IMR-90 (cell line): ENCODE data around the gene MMP25. TPM values are rescaled to one million over a fixed set of nuclear protein-coding genes. Genes with fewer than 3 reads are reported as not detected.

ENCODE experiments used
- ATAC-seq: fragments of 200-7000 bp; cut with Tn5 transposase; 2 replicates; pipeline ENCODE4 v1.9.1; 2020; ENCODE audit warnings: low read depth, mild to moderate bottlenecking, moderate library complexity
- BruUV-seq: library from RNA; stranded (reverse); fragments of 400-500 nt; replicated peaks from 2 replicates; lab custom pipeline; 2021; lab: Mats Ljungman, UMichigan
- CTCF ChIA-PET: fragments of 300-600 bp; formaldehyde crosslinking; extraction: SDS; loops from one replicate; lab custom pipeline; 2021; ENCODE audit warnings: antibody characterized with exemption; lab: Yijun Ruan, JAX
- POLR2A ChIA-PET: fragments of 300-600 bp; sonication (Branson Sonifier 250); formaldehyde crosslinking; loops from one replicate; lab custom pipeline; 2022; ENCODE audit warnings: antibody characterized with exemption; ENCODE audit not compliant: unreplicated experiment; lab: Charles Lee
- DNase-seq: peaks from one replicate; pipeline ENCODE4 v3.0.0; 2013
- H2AFZ ChIP-seq: replicated peaks from 2 replicates; pipeline ENCODE3; 2013; ENCODE audit warnings: low read length, mild to moderate bottlenecking; ENCODE audit not compliant: poor library complexity
- H2AK5ac ChIP-seq: 2 replicates; pipeline ENCODE4 v1.6.1; 2013; ENCODE audit warnings: low read depth, low read length, inconsistent platforms
- H2AK9ac ChIP-seq: replicated peaks from 2 replicates; pipeline ENCODE3; 2013; ENCODE audit warnings: mild to moderate bottlenecking, low read depth, low read length, moderate library complexity; ENCODE audit not compliant: poor library complexity
- H2BK120ac ChIP-seq: 2 replicates; pipeline ENCODE4 v1.6.1; 2013; ENCODE audit warnings: low read depth, low read length, inconsistent platforms
- H2BK15ac ChIP-seq: 3 replicates; pipeline ENCODE4 v1.6.1; 2013; ENCODE audit warnings: low read depth, low read length, inconsistent platforms
- H2BK20ac ChIP-seq: 2 replicates; pipeline ENCODE4 v1.6.1; 2013; ENCODE audit warnings: low read depth, mild to moderate bottlenecking, inconsistent platforms, low read length, moderate library complexity
- H2BK5ac ChIP-seq: 2 replicates; pipeline ENCODE4 v1.6.1; 2013; ENCODE audit warnings: mild to moderate bottlenecking, low read depth, low read length, inconsistent platforms; ENCODE audit not compliant: poor library complexity, severe bottlenecking
- H3K14ac ChIP-seq: replicated peaks from 2 replicates; pipeline ENCODE4 v1.6.1; 2013; ENCODE audit warnings: low read depth, low read length, inconsistent platforms
- H3K18ac ChIP-seq: 2 replicates; pipeline ENCODE4 v1.6.1; 2013; ENCODE audit warnings: low read depth, low read length, control low read depth
- H3K23ac ChIP-seq: 2 replicates; pipeline ENCODE4 v1.6.1; 2013; ENCODE audit warnings: low read depth, low read length, inconsistent platforms
- H3K27ac ChIP-seq: 2 replicates; pipeline ENCODE4 v1.5.1; 2013; ENCODE audit warnings: mild to moderate bottlenecking, control low read depth, low read length; ENCODE audit not compliant: insufficient read depth
- H3K27me3 ChIP-seq: 2 replicates; pipeline ENCODE4 v1.6.1; 2013; ENCODE audit warnings: low read length; ENCODE audit not compliant: control insufficient read depth, insufficient read depth
- H3K36me3 ChIP-seq: 2 replicates; pipeline ENCODE4 v1.6.1; 2013; ENCODE audit warnings: low read length, mixed read lengths; ENCODE audit not compliant: control insufficient read depth, insufficient read depth
- H3K4ac ChIP-seq: 2 replicates; pipeline ENCODE4 v1.6.1; 2013; ENCODE audit warnings: low read depth, low read length, inconsistent platforms
- H3K4me1 ChIP-seq: 2 replicates; pipeline ENCODE4 v1.6.1; 2013; ENCODE audit warnings: low read length, mixed read lengths; ENCODE audit not compliant: control insufficient read depth, insufficient read depth
- H3K4me2 ChIP-seq: 2 replicates; pipeline ENCODE4 v1.6.1; 2013; ENCODE audit warnings: low read depth, mild to moderate bottlenecking, control low read depth, low read length, moderate library complexity
- H3K4me3 ChIP-seq: 2 replicates; pipeline ENCODE4 v1.5.1; 2013; ENCODE audit warnings: low read depth, mild to moderate bottlenecking, control low read depth, low read length, moderate library complexity; ENCODE audit not compliant: insufficient read depth
- H3K56ac ChIP-seq: 2 replicates; pipeline ENCODE4 v1.6.1; 2013; ENCODE audit warnings: low read length, inconsistent platforms; ENCODE audit not compliant: insufficient read depth; ENCODE audit errors: extremely low read depth
- H3K79me1 ChIP-seq, 2 experiments: 2 replicates each; pipeline ENCODE4 v1.6.1; 2013; ENCODE audit warnings: low read length in 2 of 2, inconsistent platforms in 1 of 2, low read depth in 1 of 2
- H3K9ac ChIP-seq: 2 replicates; pipeline ENCODE4 v1.6.1; 2013; ENCODE audit warnings: low read depth, low read length, control low read depth
- H3K9me1 ChIP-seq: 2 replicates; pipeline ENCODE4 v1.6.1; 2013; ENCODE audit warnings: low read length, inconsistent platforms; ENCODE audit not compliant: insufficient read depth
- H3K9me3 ChIP-seq: 2 replicates; pipeline ENCODE4 v1.6.1; 2013; ENCODE audit warnings: low read length; ENCODE audit not compliant: control insufficient read depth, insufficient read depth
- H4K20me1 ChIP-seq: 2 replicates; pipeline ENCODE4 v1.6.1; 2013; ENCODE audit warnings: low read length, inconsistent platforms; ENCODE audit not compliant: insufficient read depth
- H4K5ac ChIP-seq: 2 replicates; pipeline ENCODE4 v1.6.1; 2013; ENCODE audit warnings: mild to moderate bottlenecking, low read depth, low read length, control low read depth
- H4K8ac ChIP-seq, 2 experiments: 2 replicates each; pipeline ENCODE4 v1.6.1; 2013; ENCODE audit warnings: low read depth in 2 of 2, low read length in 2 of 2, control low read depth in 1 of 2, inconsistent platforms in 1 of 2
- H4K91ac ChIP-seq: 2 replicates; pipeline ENCODE4 v1.6.1; 2013; ENCODE audit warnings: low read depth, low read length, inconsistent platforms; ENCODE audit not compliant: insufficient read depth
- MAFK ChIP-seq: IDR thresholded peaks from 2 replicates; pipeline ENCODE4 v1.6.1; 2012; ENCODE audit warnings: low read depth, low read length, improper control_type of control experiment
- RFX5 ChIP-seq: IDR thresholded peaks from 2 replicates; pipeline ENCODE4 v1.8.0; 2012; ENCODE audit warnings: low read depth, mild to moderate bottlenecking, low read length, moderate library complexity
- SMC3 ChIP-seq: fragments of 150-350 bp; IDR thresholded peaks from 2 replicates; pipeline ENCODE4 v1.6.1; 2016; ENCODE audit warnings: low read depth, mild to moderate bottlenecking, antibody characterized with exemption, low read length, moderate library complexity
- WGBS, 2 experiments: methylation state at CpG; one replicate each; pipeline versions ENCODE4 v1.1.5 to v1.1.7; 2013; ENCODE audit warnings: missing lambda C conversion rate in 2 of 2; ENCODE audit not compliant: insufficient read length in 1 of 2; ENCODE audit errors: extremely low coverage in 2 of 2; 5-methylcytosine and 5-hydroxymethylcytosine counted together
- dilution Hi-C: fragments of 300-500 bp; cut with HindIII; formaldehyde crosslinking; loops from one replicate; pipeline ENCODE4 v1.14.3; 2018; ENCODE audit warnings: low sequenced_read_pairs; ENCODE audit not compliant: unreplicated experiment
- in situ Hi-C: fragments of 300-500 bp; cut with MboI; formaldehyde crosslinking; loops from 3 replicates; pipeline ENCODE4 v1.14.3; 2019; ENCODE audit warnings: low sequenced_read_pairs, inconsistent platforms, mixed read lengths
- intact Hi-C: fragments of 100-400 bp; cut with micrococcal nuclease; formaldehyde crosslinking; loops from 2 replicates; pipeline ENCODE4 v1.10.0; 2022
- polyA plus RNA-seq, 3 experiments: library from polyadenylated mRNA; depleted of rRNA; stranded (reverse); fragments of >200 nt; gene quantifications; 2 replicates each; pipeline ENCODE4 v1.2.3, GENCODE V29; 2012; ENCODE audit warnings: low replicate concordance in 1 of 3
- total RNA-seq: library from RNA; depleted of rRNA; stranded (reverse); fragments of >200 nt; gene quantifications from 2 replicates; pipeline ENCODE4 v1.2.3, GENCODE V29; 2012
- TF ChIP-seq, protein P1 (sequence below): conservative IDR thresholded peaks from 2 replicates; pipeline ENCODE4 v1.5.1; 2012; ENCODE audit warnings: mild to moderate bottlenecking, low read depth, low read length, improper control_type of control experiment

MMP25 gene
- total and polyA plus RNA-seq, 2 of the 4 experiments (the other 2 are of a cell fraction): 0.07 TPM; not detected in 1

DNA sequence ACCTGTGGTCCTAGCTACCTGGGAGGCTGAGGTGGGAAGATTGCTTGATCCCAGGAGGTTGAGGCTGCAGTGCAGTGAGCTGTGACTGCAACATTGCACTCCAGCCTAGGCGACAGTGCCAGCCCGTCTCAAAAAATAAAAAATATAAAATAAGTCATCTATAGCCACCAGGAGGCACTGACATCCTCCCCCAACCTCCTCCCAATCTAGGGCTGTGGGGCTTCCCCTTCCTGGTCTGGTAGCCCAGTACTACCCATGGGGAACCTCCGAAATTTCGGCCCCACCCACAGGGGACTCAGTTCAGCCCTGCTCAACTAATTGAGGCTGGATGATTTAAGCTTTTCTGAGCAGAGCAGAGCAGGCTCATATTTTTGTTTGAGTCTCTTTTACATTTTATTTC is 49.5 kb downstream of the MMP25 start:
- H3K9ac ChIP-seq: no peak overlapping the region
- POLR2A ChIA-PET: no interaction called here
- no peak overlapping the region for H3K4ac ChIP-seq
- no peak for DNase-seq
- CTCF ChIA-PET: no interaction called here
- dilution Hi-C loops: no loop called here
- no peak overlapping the region for H3K18ac ChIP-seq
- H4K20me1 ChIP-seq: no peaks in the 10 kb centered on the region
- H2AK9ac ChIP-seq: no peak overlapping the region
- TF ChIP-seq MAFK (no peak), SMC3 (no peak), RFX5 (no peak)
- TF ChIP-seq, protein P1, sequence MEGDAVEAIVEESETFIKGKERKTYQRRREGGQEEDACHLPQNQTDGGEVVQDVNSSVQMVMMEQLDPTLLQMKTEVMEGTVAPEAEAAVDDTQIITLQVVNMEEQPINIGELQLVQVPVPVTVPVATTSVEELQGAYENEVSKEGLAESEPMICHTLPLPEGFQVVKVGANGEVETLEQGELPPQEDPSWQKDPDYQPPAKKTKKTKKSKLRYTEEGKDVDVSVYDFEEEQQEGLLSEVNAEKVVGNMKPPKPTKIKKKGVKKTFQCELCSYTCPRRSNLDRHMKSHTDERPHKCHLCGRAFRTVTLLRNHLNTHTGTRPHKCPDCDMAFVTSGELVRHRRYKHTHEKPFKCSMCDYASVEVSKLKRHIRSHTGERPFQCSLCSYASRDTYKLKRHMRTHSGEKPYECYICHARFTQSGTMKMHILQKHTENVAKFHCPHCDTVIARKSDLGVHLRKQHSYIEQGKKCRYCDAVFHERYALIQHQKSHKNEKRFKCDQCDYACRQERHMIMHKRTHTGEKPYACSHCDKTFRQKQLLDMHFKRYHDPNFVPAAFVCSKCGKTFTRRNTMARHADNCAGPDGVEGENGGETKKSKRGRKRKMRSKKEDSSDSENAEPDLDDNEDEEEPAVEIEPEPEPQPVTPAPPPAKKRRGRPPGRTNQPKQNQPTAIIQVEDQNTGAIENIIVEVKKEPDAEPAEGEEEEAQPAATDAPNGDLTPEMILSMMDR: peak; percentile 16; the same call in 1 of the 2 replicates
- BruUV-seq: no TSS peak
- in situ Hi-C loops: no loop called here
- H2AK5ac ChIP-seq: no peak overlapping the region
- no peak overlapping the region for H2AFZ ChIP-seq
- H3K9me1 ChIP-seq: peaks cover 13% of the 10 kb centered on the region
- H2BK20ac ChIP-seq: no peak overlapping the region
- H2BK15ac ChIP-seq: no peak overlapping the region
- no peak overlapping the region for H3K4me3 ChIP-seq
- intact Hi-C loops: no loop called here
- no peak overlapping the region for H2BK120ac ChIP-seq
- H3K9me3 ChIP-seq: no peaks in the 10 kb centered on the region
- H3K23ac ChIP-seq: no peak overlapping the region
- H3K27me3 ChIP-seq: peaks cover 46% of the 10 kb centered on the region
- no peaks in the 10 kb centered on the region for H3K79me1 ChIP-seq
- H3K36me3 ChIP-seq: no peaks in the 10 kb centered on the region
- H4K91ac ChIP-seq: no peak overlapping the region
- no peak overlapping the region for H4K8ac ChIP-seq
- no peak overlapping the region for H4K5ac ChIP-seq
- H3K56ac ChIP-seq: no peak overlapping the region
- H2BK5ac ChIP-seq: no peak overlapping the region
- no CpG with 5 or more reads among the region's 4 CpGs for WGBS, 2 experiments
- ATAC-seq: no peak
- H3K4me2 ChIP-seq: no peak overlapping the region
- H3K4me1 ChIP-seq: peaks cover 3% of the 10 kb centered on the region
- no peak overlapping the region for H3K14ac ChIP-seq
- H3K27ac ChIP-seq: no peak overlapping the region
